GM19025 (cell line): ENCODE results near the gene HBA1.
"Not testable (repeated sequence)": the region's sequence is repeated elsewhere in the genome, so short reads cannot be mapped to it uniquely, and the experiment has no call there.

Source experiments
- ATAC-seq: cut with Tn5 transposase; IDR thresholded peaks from one replicate; pipeline ENCODE4 v1.9.1; 2021; ENCODE audit warnings: mild to moderate bottlenecking, low read depth, moderate library complexity; ENCODE audit not compliant: unreplicated experiment

The HBA1 gene

DNA sequence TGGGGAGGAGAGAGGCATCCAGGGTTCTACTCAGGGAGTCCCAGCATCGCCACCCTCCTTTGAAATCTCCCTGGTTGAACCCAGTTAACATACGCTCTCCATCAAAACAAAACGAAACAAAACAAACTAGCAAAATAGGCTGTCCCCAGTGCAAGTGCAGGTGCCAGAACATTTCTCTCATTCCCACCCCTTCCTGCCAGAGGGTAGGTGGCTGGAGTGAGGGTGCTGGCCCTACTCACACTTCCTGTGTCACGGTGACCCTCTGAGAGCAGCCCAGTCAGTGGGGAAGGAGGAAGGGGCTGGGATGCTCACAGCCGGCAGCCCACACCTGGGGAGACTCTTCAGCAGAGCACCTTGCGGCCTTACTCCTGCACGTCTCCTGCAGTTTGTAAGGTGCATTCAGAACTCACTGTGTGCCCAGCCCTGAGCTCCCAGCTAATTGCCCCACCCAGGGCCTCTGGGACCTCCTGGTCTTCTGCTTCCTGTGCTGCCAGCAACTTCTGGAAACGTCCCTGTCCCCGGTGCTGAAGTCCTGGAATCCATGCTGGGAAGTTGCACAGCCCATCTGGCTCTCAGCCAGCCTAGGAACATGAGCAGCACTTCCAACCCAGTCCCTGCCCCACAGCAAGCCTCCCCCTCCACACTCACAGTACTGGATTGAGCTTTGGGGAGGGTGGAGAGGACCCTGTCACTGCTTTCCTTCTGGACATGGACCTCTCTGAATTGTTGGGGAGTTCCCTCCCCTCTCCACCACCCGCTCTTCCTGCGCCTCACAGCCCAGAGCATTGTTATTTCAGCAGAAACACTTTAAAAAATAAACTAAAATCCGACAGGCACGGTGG, 2.3 kb upstream of the HBA1 start:
- ATAC-seq: not testable (repeated sequence)

- ATAC-seq: no peak
Measured at GRCh38 chr16:175011-175949, 1.2 kb upstream of the HBA1 start.

GRCh38 chr16:176006-176405, 474 bp upstream of the HBA1 start:
- ATAC-seq: not testable (repeated sequence)

DNA sequence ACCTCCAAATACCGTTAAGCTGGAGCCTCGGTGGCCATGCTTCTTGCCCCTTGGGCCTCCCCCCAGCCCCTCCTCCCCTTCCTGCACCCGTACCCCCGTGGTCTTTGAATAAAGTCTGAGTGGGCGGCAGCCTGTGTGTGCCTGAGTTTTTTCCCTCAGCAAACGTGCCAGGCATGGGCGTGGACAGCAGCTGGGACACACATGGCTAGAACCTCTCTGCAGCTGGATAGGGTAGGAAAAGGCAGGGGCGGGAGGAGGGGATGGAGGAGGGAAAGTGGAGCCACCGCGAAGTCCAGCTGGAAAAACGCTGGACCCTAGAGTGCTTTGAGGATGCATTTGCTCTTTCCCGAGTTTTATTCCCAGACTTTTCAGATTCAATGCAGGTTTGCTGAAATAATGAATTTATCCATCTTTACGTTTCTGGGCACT, 928 bp downstream of the HBA1 start:
- ATAC-seq: no peak

GRCh38 chr16:177981-178667, 1.6 kb downstream of the HBA1 start:
- no peak for ATAC-seq

DNA sequence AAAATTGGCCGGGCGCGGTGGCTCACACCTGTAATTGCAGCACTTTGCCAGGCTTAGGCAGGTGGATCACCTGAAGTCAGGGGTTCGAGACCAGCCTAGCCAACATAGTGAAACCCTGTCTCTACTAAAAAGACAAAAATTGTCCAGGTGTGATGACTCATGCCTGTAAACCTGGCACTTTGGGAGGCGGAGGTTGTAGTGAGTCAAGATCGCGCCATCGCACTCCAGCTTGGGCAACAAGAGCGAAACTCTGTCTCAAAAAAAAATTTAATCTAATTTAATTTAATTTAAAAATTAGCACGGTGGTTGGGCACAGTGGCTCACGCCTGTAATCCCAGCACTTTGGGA, 2.2 kb downstream of the HBA1 start:
- no peak for ATAC-seq

GRCh38 chr16:179211-180092, 3.0 kb downstream of the HBA1 start:
- ATAC-seq: no peak

- no peak for ATAC-seq
Measured at GRCh38 chr16:180101-180675, 3.7 kb downstream of the HBA1 start, which contains the start of gene HBQ1. Gene HBQ1, plus strand, starts transcription at chr16:180459. Its CDS starts 28 bp downstream, at chr16:180487.

DNA sequence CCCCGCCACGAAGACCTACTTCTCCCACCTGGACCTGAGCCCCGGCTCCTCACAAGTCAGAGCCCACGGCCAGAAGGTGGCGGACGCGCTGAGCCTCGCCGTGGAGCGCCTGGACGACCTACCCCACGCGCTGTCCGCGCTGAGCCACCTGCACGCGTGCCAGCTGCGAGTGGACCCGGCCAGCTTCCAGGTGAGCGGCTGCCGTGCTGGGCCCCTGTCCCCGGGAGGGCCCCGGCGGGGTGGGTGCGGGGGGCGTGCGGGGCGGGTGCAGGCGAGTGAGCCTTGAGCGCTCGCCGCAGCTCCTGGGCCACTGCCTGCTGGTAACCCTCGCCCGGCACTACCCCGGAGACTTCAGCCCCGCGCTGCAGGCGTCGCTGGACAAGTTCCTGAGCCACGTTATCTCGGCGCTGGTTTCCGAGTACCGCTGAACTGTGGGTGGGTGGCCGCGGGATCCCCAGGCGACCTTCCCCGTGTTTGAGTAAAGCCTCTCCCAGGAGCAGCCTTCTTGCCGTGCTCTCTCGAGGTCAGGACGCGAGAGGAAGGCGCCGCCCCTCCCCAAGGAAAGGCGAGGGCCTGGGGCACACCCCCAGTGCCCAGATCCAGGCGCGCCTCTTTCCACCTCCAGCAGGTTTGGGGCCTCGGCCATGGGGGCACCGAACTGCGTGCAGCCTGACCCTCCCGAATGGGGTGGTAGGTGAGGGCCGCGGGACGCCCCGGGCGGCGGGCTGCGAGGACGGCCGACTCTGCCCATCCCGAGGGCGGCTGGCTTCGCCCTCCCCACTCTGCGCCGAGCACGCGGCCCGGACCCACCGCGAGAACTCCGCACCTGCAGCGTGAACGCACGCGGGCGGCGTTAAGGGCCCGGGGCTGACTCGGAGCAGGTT, 4.4 kb downstream of the HBA1 start:
- ATAC-seq: no peak

DNA sequence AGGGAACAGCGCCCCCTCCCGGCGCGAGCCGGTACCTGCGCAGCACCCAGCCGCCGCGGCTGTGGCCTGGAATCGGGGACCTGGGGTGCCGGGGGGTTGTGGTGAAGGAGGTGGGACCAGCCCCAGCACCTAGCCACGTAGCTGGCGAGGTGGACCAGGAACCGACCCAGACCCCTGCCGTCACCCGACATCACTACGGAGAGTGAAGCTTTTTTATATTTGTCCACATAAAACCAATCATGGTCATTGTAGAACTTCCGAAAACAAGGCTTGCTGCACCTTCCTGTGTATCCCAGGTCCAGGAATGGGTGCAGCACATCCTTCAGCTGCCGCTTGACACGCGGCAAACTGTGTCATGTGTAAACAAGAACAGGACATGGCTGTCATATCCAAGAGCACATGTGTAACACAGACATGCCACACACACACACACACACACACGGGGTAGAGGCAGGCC, 5.1 kb downstream of the HBA1 start:
- ATAC-seq: no peak

DNA sequence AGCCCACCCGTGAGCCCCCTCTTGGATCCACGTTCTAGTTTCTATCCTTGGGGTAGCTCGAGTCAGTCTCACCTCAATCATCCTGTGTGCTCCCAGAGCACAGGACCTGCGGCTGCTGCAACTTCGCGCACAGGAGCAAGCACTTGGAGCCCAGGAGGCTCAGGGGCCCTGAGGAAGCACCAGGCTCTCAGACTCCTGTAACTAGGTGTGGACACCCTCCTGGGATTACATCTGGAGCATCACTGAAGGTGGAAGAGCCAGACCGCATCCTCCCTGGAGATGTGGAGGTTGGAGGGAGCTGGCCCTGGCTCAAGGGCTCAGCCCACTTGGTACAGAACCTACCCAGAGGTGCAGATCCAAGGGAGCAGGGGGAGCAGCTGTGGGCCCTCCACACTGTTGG, 6.5 kb downstream of the HBA1 start:
- no peak for ATAC-seq

DNA sequence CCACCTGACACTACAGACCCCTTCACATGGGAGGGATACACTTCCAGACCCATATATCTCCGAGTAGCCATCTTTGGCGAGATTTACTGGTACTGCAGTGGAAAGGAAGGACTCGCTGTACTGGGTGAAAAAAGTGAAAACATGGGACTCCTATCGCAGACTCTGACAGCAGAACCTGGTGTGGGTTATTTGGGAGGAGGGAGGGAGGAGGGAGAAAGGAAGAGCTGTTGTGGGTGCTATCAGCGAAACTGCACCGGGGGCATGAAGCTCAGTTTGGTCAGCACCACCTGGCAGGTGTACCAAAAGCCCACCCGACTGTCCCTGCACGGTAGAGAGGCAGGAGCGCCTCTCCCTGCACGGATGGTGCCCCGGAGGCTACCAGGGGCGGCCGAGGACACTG, 8.7 kb downstream of the HBA1 start:
- no peak for ATAC-seq

DNA sequence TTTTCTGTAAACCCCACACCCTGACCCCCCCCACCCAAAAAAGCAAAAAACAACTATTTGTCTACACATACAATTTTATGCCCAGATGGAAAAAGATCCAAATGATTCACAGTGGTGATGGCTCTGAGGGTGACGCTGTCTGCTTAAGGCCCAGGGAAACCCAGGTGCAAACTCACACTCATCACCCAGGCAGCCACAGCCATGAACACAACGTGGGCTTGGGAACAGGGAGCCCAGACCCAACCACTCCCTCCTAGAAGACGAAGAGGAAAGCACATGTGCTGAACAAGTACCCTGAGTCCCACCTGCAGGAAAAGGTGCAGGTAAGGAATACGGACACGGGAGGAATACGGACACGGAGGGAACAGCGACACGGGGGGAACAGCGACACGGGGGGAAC, 9.2 kb downstream of the HBA1 start:
- no peak for ATAC-seq

- ATAC-seq: no peak
Measured at GRCh38 chr16:187330-187729, 10.8 kb downstream of the HBA1 start.

GRCh38 chr16:188674-189073, 12.2 kb downstream of the HBA1 start:
- no peak for ATAC-seq

DNA sequence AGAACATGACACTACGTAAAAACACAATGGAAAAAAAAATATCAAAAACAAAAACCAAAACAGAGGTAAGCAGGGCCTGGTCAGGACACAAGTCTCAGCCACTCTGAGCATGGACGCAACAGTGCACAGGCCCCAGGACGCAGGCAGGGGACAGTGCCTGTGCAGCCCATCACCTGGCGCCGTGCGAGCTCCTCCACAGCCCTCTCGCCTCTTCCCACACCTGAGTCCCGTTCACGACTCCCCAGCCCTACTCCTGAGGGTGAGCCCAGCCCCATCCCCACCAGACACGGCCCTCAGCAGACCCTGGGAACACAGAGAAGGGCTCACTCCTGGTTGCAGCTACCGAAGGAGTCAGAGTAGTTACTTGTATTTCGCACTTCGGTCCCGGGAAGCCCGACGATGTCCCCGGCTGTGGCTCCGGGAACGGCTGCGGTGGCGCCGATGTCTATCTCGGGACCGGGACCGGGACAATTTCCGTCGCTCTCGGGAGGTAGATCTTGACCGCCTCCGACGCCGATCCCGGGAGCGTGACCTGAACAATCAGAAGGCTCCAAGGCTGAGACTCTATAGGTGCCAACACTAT, 13.2 kb downstream of the HBA1 start:
- ATAC-seq: no peak

GRCh38 chr16:191831-192230, 15.4 kb downstream of the HBA1 start:
- no peak for ATAC-seq

- ATAC-seq: no peak
Measured at GRCh38 chr16:192686-193085, 16.2 kb downstream of the HBA1 start.
